NCI-H2107 treated with DMSO at 0.1 percent for 48 hours (cell line): ENCODE data around the gene PDE4B.
"Not testable (repeated sequence)": the region's sequence is repeated elsewhere in the genome, so short reads cannot be mapped to it uniquely, and the experiment has no call there.

Experiments used
- DNase-seq: peaks from one replicate; lab custom pipeline; 2025; ENCODE audit not compliant: unreplicated experiment; lab: John Stamatoyannopoulos, UW

Gene PDE4B

DNA sequence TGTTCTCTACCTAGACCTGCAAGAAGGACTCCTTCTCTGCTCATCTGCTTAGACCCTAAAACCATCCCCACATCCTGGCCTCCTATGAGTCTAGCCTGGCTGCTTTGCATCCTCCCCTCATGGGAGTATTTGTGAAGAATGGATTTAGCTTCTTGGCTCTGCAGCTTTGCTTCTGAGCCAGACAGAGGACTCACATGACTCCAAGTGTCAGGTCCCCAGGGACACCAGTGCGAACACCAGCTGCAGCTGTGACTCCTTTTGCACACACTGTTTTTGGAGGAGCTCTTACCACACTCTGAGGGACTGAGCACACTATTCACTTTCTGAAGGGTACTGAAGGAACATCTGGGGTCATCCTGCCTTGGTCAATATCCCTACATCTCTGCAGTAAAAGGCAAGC lies 609.5 kb downstream of the PDE4B start:
- peak; percentile 53 for DNase-seq

DNA sequence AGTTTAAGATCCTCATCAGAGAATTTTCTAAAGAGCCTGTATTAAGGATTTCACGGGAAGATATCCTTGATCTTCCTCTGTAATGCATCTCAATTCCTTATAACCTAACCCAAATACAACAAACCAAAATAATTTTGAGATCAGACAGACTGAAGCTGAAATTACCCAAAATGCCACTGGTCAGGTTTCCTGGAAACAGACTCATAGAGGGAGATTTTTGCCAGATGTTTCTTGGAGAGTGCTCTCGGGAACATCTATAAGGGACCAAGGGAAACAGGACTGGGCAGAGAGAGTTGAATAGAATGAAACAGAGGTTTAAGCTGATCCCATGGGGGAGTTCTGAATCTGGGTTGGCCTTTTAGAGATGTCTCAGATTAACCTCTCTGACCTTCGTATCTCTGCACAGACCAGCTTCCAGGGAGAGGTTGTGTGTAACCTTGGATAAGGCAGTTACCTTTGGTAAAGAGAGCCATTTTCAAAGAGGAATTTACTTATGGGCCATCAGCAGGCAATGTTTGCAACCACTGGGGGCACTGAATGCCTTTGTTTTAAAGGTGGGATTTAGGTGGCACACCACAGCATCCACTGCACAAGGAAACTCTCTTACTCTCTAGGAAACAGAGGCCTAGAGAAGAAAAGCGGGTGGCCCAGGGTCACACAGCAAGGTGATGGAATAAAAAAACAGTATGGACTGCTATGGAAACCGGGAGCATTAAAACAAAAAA lies 610.5 kb downstream of the PDE4B start:
- no peak for DNase-seq

DNA sequence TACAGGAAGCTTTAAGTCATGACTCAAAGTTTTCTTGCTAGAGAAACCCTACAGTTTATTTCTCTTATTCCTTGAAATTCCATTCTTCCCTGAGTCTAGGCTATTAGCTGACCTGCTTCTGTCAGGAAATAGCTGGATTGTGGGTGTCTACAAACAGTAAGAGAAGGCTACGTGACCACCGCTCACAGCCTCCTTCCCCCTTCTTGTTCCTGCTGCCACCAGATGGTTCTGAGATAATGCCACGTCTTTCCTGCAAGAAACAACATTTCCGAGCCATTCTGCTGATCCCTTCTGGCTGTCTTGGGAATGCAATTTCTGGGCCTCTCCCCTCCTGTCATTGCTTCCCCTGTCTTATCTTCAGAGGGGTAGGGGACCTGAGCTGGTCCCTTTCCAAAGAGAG lies 612.4 kb downstream of the PDE4B start:
- no peak for DNase-seq

DNA sequence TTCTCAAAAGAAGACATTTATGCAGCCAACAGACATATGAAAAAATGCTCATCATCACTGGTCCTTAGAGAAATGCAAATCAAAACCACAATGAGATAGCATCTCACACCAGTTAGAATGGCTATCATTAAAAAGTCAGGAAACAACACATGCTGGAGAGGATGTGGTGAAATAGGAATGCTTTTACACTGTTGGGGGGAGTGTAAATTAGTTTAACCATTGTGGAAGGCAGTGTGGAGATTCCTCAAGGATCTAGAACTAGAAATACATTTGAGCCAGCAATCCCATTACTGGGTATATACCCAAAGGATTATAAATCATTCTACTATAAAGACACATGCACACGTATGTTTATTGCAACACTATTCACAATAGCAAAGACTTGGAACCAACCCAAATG lies 618.8 kb downstream of the PDE4B start:
- not testable (repeated sequence) for DNase-seq

DNA sequence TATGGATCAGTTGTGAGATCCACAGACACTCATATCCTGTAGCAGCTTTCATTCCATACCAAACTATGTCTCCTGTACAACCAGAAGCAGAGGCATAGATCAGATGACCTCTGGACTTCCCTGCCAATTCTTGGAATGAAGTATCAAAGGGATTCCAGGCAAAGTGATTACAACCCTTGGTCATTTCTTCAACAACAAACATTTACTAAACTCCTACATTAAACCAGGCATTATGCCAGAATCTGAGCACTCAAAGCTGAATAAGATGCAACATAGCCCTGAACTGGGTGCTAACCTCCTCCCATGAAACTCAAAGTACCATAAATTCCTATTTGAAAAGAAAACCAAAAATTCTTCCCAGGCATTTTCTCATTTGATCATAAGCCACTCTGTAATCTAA lies 620.0 kb downstream of the PDE4B start:
- no peak for DNase-seq

DNA sequence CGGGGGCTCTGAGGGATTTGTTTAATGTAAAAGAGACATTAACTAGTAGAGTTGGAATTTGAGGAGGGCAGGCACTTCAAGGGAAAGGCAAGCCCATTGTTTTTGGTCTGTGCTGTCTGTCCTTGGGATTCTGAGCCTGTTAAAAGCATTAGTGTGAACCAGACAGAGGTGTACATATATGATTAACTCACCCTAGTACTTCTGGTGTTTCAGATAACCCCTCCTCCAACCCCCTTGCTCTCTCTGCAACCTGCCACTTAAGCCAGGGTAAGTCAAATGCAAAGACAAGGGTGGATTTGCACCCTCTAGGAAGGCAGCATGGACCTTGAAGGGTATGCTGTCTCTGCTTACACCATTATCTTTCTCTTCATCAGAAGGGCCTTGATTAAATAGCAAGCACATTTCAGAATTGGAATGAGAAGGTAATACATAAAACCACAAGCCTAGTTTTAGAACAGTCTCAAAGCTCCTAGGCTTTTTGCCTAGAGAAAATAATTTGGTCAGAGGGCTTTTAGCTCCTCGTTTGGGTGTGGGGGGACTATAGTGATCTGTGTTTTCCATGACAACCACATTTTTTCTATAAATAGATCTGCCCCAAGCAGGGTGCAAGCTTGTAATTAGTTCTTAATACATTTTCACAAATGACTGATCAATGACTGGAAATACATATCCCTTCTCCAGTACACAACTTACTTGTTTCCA lies 620.6 kb downstream of the PDE4B start:
- DNase-seq = no peak

DNA sequence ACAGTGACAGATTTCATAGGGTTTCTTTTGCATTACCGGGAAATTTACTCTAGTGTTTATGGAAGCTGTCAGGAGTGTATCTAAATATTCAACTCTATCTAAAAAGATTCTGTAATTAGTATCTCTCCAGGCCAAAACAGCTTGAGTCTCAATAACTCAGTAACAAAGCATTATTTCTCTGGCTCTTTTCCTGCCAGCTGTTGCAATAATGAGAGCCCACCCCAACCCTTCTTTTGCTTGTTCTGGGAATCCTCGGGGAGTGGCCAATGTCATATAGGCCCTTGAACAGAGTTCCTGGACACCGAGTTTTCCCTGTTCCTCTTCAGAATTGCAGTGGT lies 621.1 kb downstream of the PDE4B start:
- DNase-seq = no peak

DNA sequence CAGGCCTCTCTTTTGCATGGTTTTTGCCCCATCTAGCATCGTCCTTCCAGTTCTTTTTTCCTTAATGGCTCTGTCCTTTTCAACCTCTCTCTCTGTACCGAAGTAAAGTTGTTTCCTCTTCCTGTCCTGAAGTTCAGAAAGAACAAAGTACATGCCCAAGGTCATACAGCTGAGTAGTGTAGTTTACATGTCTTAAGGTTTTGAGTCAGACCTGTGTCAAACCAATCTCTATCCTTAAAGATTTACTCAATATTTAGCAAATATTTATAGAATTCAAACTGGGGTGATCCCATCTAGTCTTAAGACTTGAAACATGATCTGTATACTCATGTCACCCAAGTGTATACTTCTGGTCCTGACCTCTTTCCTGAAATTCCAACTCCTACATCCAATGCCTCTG lies 622.6 kb downstream of the PDE4B start:
- DNase-seq = no peak

DNA sequence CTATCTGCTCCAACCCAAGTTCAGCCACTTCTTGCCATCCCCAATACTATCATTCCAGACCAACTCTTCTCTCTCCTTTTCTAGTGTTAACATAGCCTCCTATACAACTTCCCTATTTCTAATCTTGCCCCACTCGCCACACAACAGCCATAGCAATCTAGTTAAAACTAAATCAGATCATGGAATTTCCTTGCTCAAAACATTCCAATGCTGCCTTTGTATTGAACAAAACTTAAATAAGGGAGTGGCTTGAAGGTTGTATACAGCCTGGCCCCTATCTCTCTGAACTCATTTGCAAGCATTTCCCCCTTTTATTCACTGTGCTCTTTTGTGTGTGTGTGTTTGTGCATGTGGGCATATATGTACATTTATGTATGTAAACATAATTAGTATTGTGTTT lies 623.2 kb downstream of the PDE4B start:
- DNase-seq = no peak

DNA sequence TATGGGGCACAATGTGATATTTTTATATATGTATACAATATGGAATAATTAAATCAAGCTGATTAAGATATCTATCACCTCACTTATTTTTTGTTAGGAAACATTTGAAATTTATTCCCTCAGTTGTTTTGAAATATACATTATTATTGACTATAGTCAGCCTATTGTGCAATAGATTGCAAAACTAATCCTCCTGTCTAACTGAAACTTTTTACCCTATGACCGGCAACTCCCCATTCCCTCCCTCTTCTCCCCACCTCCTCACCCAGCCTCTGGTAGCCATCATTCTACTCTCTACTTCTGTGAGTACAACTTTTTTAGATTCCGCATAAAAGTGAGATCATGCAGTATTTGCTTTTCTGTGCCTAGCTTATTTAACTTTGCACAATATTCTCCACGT lies 623.6 kb downstream of the PDE4B start:
- no peak for DNase-seq

DNA sequence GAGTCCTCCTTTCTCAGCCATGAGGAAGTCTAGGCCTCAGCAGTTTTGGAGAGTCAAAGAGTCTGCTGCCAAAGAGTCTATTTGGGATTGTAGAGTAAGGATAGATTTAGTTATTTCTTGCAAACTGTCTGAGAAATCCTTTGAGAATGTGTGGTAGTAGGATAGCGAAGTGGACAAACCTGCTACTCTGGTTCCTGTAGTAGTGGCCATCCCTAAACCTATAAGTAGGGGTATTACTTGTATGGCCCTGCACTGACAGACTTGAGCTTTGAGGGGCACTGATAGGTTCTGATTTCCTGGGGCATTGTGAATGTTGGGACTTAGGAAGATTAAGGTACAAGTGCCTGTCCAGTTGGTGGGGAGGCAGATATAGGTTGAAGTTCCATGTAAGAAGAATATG lies 625.3 kb downstream of the PDE4B start:
- no peak for DNase-seq

DNA sequence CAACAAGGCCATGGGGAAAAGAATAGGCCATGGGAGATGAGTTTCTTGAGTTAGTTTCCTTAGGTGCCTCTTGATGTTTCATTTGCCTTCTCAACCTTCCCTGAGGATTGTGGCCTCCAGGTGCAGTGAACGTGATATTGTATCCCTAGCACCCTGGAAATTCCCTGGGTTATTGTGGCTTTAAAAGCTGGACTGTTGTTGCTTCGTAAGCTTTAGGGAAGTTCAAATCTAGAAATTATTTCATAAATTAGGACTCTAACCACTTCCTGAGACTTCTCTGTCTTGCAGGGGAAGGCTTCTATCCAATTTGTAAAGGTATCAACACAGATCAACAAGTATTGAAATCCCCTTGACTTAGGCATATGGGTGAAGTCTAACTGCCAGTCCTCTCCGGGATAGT lies 627.5 kb downstream of the PDE4B start:
- not testable (repeated sequence) for DNase-seq

DNA sequence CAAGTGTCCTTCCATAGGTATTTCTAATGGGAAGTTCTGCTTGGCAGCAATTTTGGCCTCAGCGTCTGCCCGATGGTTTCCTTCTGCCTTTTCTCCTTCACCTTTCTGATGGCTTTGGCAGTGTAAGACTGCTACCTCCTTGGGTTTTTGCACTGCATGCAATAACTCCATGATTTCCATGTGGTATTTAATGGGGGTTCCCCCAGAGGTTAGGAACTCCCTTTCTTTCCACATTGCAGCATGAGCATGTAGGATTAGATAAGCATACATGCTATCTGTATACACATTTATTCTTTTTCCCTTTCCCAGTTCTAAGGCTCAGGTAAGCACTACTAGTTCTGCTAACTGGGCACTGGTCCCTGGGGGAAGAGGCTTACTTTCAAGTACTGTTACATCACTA lies 628.2 kb downstream of the PDE4B start:
- not testable (repeated sequence) for DNase-seq

DNA sequence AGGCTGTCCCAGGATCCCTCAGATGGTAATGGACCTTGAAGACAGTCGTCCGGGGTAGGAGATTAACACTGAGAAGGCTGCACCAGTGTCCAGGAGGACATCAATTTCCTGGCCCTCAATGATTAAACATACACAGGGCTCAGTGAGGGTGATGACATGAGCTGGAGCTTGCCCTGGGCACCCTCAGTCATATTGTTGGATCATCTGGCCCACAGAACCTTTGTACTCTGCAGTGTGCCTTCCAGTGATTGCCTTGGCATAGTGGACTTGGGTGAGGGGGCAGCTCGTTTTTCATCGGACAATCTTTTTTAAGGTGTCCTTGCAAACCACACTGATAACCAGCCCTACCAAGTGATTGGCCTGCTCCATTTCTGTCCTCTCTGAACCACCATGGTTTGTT lies 630.1 kb downstream of the PDE4B start:
- no peak for DNase-seq
